Psoas muscle (tissue), 8 donors: ENCODE results near the gene DISP3. TPM values are rescaled to one million over a fixed set of nuclear protein-coding genes. Genes with fewer than 3 reads are reported as not detected.

ENCODE experiments used
- ATAC-seq, 4 donors: fragments of 200-7000 bp; cut with Tn5 transposase; one replicate each; pipeline ENCODE4 v1.9.1; 2020; ENCODE audit warnings: moderate library complexity in 3 of 4, mild to moderate bottlenecking in 2 of 4
- DNase-seq, 2 donors: peaks; one replicate each; pipeline ENCODE4 v3.0.0-alpha.2; 2020
- H3K27ac ChIP-seq: fragments of 200-600 bp; one replicate; pipeline ENCODE4 v1.8.0; 2022
- H3K27me3 ChIP-seq, 3 donors: fragments of 200-600 bp in 1 of 3; one replicate each; pipeline versions ENCODE4 v1.6.1 to v1.8.0; 2013 to 2022; ENCODE audit warnings: low read length in 2 of 3, mild to moderate bottlenecking in 2 of 3, moderate library complexity in 1 of 3; ENCODE audit not compliant: insufficient read depth in 3 of 3
- H3K36me3 ChIP-seq, 2 donors: fragments of 200-600 bp in 1 of 2; one replicate each; pipeline versions ENCODE4 v1.6.1 to v1.8.0; 2013 to 2022; ENCODE audit warnings: low read depth in 1 of 2, mild to moderate bottlenecking in 1 of 2, moderate library complexity in 1 of 2; ENCODE audit not compliant: insufficient read depth in 1 of 2
- H3K4me1 ChIP-seq: fragments of 200-600 bp; one replicate; pipeline ENCODE4 v1.8.0; 2022
- H3K4me3 ChIP-seq: fragments of 200-600 bp; one replicate; pipeline ENCODE4 v1.8.0; 2022; ENCODE audit warnings: mild to moderate bottlenecking
- H3K9me3 ChIP-seq: fragments of 200-600 bp; one replicate; pipeline ENCODE4 v1.8.0; 2022
- WGBS, 3 donors: extraction: QIAGEN DNeasy Blood & Tissue Kit; methylation state at CpG; one replicate each; pipeline versions ENCODE4 v1.1.6 to v1.1.7; 2013; 5-methylcytosine and 5-hydroxymethylcytosine counted together
- intact Hi-C, 2 donors: fragments of 100-400 bp; cut with DNase I; formaldehyde crosslinking; loops; one replicate each; pipeline versions ENCODE4 v1.11.0 to v1.14.2; 2022
- polyA plus RNA-seq, 3 donors: library from polyadenylated mRNA; stranded (reverse); fragments of 200-250 nt; gene quantifications; one replicate each; pipeline ENCODE4 v1.2.3, GENCODE V29; 2013
- total RNA-seq, 4 donors: library from RNA; stranded (reverse); fragmentation: NEBNext Ultra II Directional in 2 of 4; extraction: Animal tissue kit (Norgen Biotek cat#: 25700) in 2 of 4; gene quantifications; one replicate each; pipeline versions ENCODE4 v1.2.1 to v1.2.4, GENCODE V29; 2021 to 2023
- TF ChIP-seq, protein P1 (sequence below): fragments of 200-600 bp; IDR thresholded peaks from one replicate; pipeline ENCODE4 v1.8.0; 2022; ENCODE audit warnings: antibody characterized with exemption
- donor health status: healthy with polysubstance abuse.
- donor health status: DM: no; HTN: no; CAD: no; lungs with moderate emphysema.
- donor health status: Bipolar disorder and iron deficiency.
- donor health status: healthy.
- donor health status: DM: yes; HTN: yes; CAD: no.
- donor health status: DM: no; HTN: no; CAD: no.
- donor health status: DM: no; HTN: no; CAD: no.
- donor health status: DM: yes; HTN: yes; CAD: no.

Gene DISP3
- total and polyA plus RNA-seq, 7 donors: 0.01 to 0.04 (median 0.02) TPM; not detected in 3

DNA sequence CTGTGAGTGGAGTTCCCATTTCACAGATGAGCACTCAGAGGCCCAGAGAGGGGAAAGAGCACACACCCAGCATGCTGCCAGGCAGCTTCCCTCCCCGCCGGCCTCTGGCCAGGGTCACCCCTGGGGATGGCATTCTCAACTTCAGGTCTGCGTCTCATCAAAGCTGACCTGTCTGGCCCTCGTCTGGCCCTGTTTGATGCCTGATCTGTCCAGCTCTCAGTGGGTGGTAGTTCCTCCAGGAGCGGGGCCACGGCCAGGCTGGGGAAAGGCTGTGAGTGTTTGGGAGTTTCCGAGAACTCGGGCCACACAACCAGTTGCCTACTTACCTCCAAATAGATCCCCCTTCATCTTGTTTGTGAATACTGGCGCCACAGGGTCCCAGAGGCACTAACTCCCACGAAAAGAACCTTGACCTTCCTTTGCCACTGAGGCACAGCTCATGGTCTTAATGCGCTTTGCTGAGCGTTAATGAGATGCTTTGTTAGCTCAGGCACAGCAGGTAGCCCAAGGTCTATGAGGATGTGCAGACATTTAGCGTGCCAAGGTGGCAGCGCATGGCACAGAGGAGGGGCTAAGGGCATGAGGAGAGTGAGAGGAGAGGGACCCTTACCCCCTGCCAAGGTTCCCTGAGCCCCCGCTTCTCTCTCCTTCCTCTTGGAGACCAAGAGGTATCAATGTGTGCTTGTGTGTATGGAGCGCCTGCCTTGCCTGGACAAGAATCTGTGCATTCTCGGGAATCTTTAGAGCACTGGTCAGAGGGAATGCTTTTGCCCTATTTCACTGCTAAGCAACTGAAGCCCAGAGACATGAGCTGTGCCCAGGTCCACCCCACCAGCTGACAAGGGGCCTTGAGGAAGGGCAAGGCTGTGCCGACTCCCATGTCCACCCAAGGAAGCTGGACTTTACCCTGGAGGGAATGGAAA, 61.2 kb downstream of the DISP3 start:
- ATAC-seq (no peak), DNase-seq (no peak)
- H3K27me3 ChIP-seq: peaks cover 0 to 71% (median 14%) of the 10 kb centered on the region in 3 donors
- intact Hi-C loops: no loop called here
- H3K9me3 ChIP-seq: no peaks in the 10 kb centered on the region
- no peak overlapping the region for H3K4me3 ChIP-seq
- TF ChIP-seq, protein P1, sequence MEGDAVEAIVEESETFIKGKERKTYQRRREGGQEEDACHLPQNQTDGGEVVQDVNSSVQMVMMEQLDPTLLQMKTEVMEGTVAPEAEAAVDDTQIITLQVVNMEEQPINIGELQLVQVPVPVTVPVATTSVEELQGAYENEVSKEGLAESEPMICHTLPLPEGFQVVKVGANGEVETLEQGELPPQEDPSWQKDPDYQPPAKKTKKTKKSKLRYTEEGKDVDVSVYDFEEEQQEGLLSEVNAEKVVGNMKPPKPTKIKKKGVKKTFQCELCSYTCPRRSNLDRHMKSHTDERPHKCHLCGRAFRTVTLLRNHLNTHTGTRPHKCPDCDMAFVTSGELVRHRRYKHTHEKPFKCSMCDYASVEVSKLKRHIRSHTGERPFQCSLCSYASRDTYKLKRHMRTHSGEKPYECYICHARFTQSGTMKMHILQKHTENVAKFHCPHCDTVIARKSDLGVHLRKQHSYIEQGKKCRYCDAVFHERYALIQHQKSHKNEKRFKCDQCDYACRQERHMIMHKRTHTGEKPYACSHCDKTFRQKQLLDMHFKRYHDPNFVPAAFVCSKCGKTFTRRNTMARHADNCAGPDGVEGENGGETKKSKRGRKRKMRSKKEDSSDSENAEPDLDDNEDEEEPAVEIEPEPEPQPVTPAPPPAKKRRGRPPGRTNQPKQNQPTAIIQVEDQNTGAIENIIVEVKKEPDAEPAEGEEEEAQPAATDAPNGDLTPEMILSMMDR: no peak
- 57 to 62% (median 57%) methylated on average over 18 of the region's 18 CpGs for WGBS, 3 donors
- H3K36me3 ChIP-seq: no peaks in the 10 kb centered on the region
- H3K4me1 ChIP-seq: no peaks in the 10 kb centered on the region
- H3K27ac ChIP-seq: no peak overlapping the region

DNA sequence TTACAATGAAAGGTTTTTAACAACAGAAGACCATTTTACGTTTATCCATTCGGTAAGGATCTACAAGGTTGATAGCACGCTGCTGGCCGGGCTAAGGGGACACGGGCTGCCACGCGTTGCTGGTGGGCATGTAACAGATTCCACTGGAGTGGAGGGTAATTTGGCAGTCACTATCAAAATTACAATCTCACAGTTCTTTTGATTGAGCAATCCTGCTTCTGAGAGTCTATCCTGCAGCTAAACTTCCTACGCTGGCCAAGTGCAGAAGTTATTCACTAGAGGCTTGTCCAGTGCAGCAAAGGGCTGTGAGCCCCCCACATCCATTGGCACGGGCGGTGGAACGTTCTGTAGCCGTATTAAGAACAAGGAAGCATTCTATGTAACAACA, 61.8 kb downstream of the DISP3 start:
- intact Hi-C loops: no loop called here
- Histone ChIP-seq H3K27me3 (peaks cover 0 to 67% (median 15%) of the 10 kb centered on the region in 3 donors), H3K9me3 (no peaks in the 10 kb centered on the region), H3K36me3 (no peaks in the 10 kb centered on the region), H3K27ac (no peak overlapping the region), H3K4me3 (no peak overlapping the region), H3K4me1 (no peaks in the 10 kb centered on the region)
- WGBS, 3 donors: 63 to 77% (median 74%) methylated on average over 12 of the region's 12 CpGs
- TF ChIP-seq, protein P1: no peak
- DNase-seq (no peak), ATAC-seq (no peak)

DNA sequence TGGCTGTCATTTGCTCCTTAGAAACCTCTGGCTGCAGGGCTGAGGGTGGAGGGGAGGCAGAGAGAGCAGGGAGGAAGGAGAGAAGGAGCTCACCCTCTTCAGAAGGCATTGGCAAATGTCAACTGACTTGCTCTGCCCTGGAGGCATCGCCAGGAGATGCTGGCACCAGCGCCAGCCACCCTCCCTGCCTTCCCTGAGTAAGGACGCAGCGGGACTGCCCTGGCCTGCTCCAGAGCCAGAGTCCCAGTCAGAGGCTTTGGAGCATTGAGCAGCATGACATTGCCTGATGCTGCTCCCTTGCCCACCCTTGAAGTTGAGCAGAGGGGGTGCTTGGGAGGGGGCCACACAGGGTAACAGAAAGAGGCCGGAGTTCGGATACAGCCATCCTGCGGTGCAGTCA, 62.3 kb downstream of the DISP3 start:
- no peak for ATAC-seq
- no peak overlapping the region for H3K4me3 ChIP-seq
- TF ChIP-seq, protein P1: no peak
- H3K27ac ChIP-seq: no peak overlapping the region
- H3K27me3 ChIP-seq: peaks cover 0 to 63% (median 17%) of the 10 kb centered on the region in 3 donors
- no peaks in the 10 kb centered on the region for H3K4me1 ChIP-seq
- no peaks in the 10 kb centered on the region for H3K36me3 ChIP-seq
- WGBS, 3 donors: 73 to 79% (median 75%) methylated on average over 7 of the region's 7 CpGs
- no peak for DNase-seq
- intact Hi-C loops: no loop called here
- no peaks in the 10 kb centered on the region for H3K9me3 ChIP-seq

DNA sequence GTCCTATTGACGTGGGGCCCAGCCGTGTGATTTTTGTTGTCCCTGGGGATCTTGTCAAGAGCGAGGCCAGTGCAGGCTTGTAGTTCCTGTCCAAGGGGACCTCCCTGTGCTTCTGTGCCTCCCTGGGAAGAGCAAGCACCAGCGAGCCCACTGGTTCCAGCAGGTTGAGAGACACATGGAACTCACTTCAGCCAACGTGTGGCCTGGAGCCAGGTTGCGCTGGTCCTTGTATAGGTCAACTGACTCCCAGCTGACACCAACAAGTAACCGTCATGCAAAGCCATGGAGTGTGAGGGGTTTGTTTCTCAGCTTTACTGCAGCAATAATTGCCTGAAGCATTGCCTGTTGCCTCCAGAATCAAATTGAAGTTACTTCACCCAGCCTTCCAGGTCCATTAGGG, 63.0 kb downstream of the DISP3 start:
- Histone ChIP-seq H3K9me3 (no peaks in the 10 kb centered on the region), H3K36me3 (no peaks in the 10 kb centered on the region), H3K27ac (no peak overlapping the region), H3K4me3 (no peak overlapping the region), H3K4me1 (no peaks in the 10 kb centered on the region), H3K27me3 (peaks cover 0 to 59% (median 14%) of the 10 kb centered on the region in 3 donors)
- TF ChIP-seq, protein P1: no peak
- ATAC-seq (no peak), DNase-seq (no peak)
- intact Hi-C loops: no loop called here
- WGBS, 3 donors: 43 to 49% (median 44%) methylated on average over 7 of the region's 7 CpGs
